HepG2 (cell line): ENCODE results near the gene MPP3. TPM values are rescaled to one million over a fixed set of nuclear protein-coding genes. Genes with fewer than 3 reads are reported as not detected.

Experiments
- ATAC-seq: fragments of 200-7000 bp; cut with Tn5 transposase; 3 replicates; pipeline ENCODE4 v1.9.1; 2020; ENCODE audit warnings: mild to moderate bottlenecking, moderate library complexity
- BruUV-seq: library from RNA; stranded (reverse); fragments of 400-500 nt; replicated peaks from 2 replicates; lab custom pipeline; 2021; lab: Mats Ljungman, UMichigan
- CTCF ChIA-PET: fragments of 300-600 bp; formaldehyde crosslinking; extraction: SDS; loops from one replicate; lab custom pipeline; 2021; ENCODE audit warnings: low total read pairs, inconsistent platforms, low intra/inter-chr PET ratio; lab: Yijun Ruan, JAX
- POLR2A ChIA-PET: fragments of 350-600 bp; sonication (Branson Sonifier 250); formaldehyde crosslinking; loops from one replicate; lab custom pipeline; 2020; ENCODE audit warnings: antibody characterized with exemption, inconsistent platforms; lab: Yijun Ruan, JAX
- DNase-seq: peaks from one replicate; pipeline ENCODE4 v3.0.0-alpha.2; 2015; ENCODE audit warnings: low spot score
- FAIRE-seq: peaks from 3 replicates; lab custom pipeline; 2011; peaks lifted over from hg19 to GRCh38; lab: Jason Lieb, UNC
- H2AFZ ChIP-seq: one replicate; pipeline ENCODE4 v1.6.1; 2011; ENCODE audit warnings: low read length, inconsistent platforms
- H3K27ac ChIP-seq: fragments of 300-600 bp; 3 replicates; pipeline ENCODE4 v1.8.0; 2011; ENCODE audit warnings: mixed run types, mild to moderate bottlenecking, mixed read lengths, low read length, inconsistent platforms; ENCODE audit not compliant: insufficient read depth; ENCODE audit errors: extremely low read length
- H3K27me3 ChIP-seq, 2 experiments: fragments of 200-600 bp in 1 of 2; 2 replicates in 1 of 2; 3 replicates in 1 of 2; pipeline versions ENCODE4 v1.6.0 to v1.8.0; 2011; ENCODE audit warnings: low read length in 2 of 2, mild to moderate bottlenecking in 2 of 2, moderate library complexity in 2 of 2, inconsistent platforms in 1 of 2; ENCODE audit not compliant: insufficient read depth in 2 of 2, control insufficient read depth in 1 of 2
- H3K36me3 ChIP-seq, 2 experiments: fragments of 200-600 bp in 1 of 2; replicated peaks in 1 of 2; 2 replicates in 1 of 2; 3 replicates in 1 of 2; pipeline versions ENCODE4 v1.5.1 to v1.8.0; 2011; ENCODE audit warnings: low read length in 2 of 2, inconsistent platforms in 1 of 2; ENCODE audit not compliant: insufficient read depth in 2 of 2, control insufficient read depth in 1 of 2
- H3K4me1 ChIP-seq: 2 replicates; pipeline ENCODE4 v1.5.1; 2012; ENCODE audit warnings: low read length, inconsistent platforms; ENCODE audit not compliant: insufficient read depth
- H3K4me2 ChIP-seq: 2 replicates; pipeline ENCODE4 v1.6.0; 2011; ENCODE audit warnings: low read depth, low read length, inconsistent platforms
- H3K4me3 ChIP-seq, 3 experiments: fragments of 200-600 bp in 1 of 3; sonication (generic), shearing (Covaris generic) in 1 of 3; replicated peaks in 1 of 3; 2 replicates each; pipeline ENCODE4 v1.5.1; 2011 to 2016; ENCODE audit warnings: low read length in 3 of 3, inconsistent platforms in 2 of 3, low read depth in 2 of 3, mild to moderate bottlenecking in 2 of 3, control low read depth in 1 of 3, mixed read lengths in 1 of 3; ENCODE audit not compliant: insufficient read depth in 1 of 3
- H3K79me2 ChIP-seq: one replicate; pipeline ENCODE4 v1.6.1; 2011; ENCODE audit warnings: low read length, inconsistent platforms; ENCODE audit not compliant: insufficient read depth
- H3K9ac ChIP-seq: 2 replicates; pipeline ENCODE4 v1.6.0; 2011; ENCODE audit warnings: mild to moderate bottlenecking, low read depth, low read length, inconsistent platforms; ENCODE audit not compliant: insufficient read depth
- H3K9me3 ChIP-seq: 2 replicates; pipeline ENCODE4 v1.5.1; 2012; ENCODE audit warnings: mild to moderate bottlenecking, low read length
- H4K20me1 ChIP-seq: 2 replicates; pipeline ENCODE4 v1.6.0; 2011; ENCODE audit warnings: inconsistent platforms, mild to moderate bottlenecking, low read length, moderate library complexity; ENCODE audit not compliant: insufficient read depth
- FOXO1 ChIP-seq: sonication (generic); formaldehyde crosslinking; IDR thresholded peaks from 2 replicates; pipeline ENCODE4 v1.4.0; 2020; ENCODE audit warnings: missing genetic modification reagents
- HNF1B ChIP-seq: sonication (generic); formaldehyde crosslinking; IDR thresholded peaks from 2 replicates; pipeline ENCODE4 v1.5.1; 2020; ENCODE audit warnings: mild to moderate bottlenecking, moderate library complexity, missing genetic modification reagents
- HNF4A ChIP-seq: sonication (generic); formaldehyde crosslinking; IDR thresholded peaks from 2 replicates; pipeline ENCODE4 v1.4.0; 2020; ENCODE audit warnings: missing genetic modification reagents
- HOMEZ ChIP-seq: IDR thresholded peaks from 2 replicates; pipeline ENCODE4 v1.6.1; 2016; ENCODE audit warnings: low read depth
- PATZ1 ChIP-seq: sonication (generic); formaldehyde crosslinking; IDR thresholded peaks from 2 replicates; pipeline ENCODE4 v1.4.0; 2020; ENCODE audit warnings: missing genetic modification reagents
- RFXANK ChIP-seq: IDR thresholded peaks from 2 replicates; pipeline ENCODE4 v1.6.1; 2016
- SOX13 ChIP-seq, 3 experiments: fragments of 450-650 bp in 1 of 3; sonication (generic) in 1 of 3; formaldehyde crosslinking in 1 of 3; IDR thresholded peaks in 2 of 3; conservative IDR thresholded peaks in 1 of 3; 2 replicates each; pipeline versions ENCODE4 v1.5.0 to v1.6.1; 2016 to 2020; ENCODE audit warnings: antibody characterized with exemption in 1 of 3, mild to moderate bottlenecking in 1 of 3, missing compliant biosample characterization in 1 of 3, missing genetic modification reagents in 1 of 3, moderate library complexity in 1 of 3
- ZNF232 ChIP-seq: sonication (generic); formaldehyde crosslinking; IDR thresholded peaks from 2 replicates; pipeline ENCODE4 v1.4.0; 2020; ENCODE audit warnings: missing genetic modification reagents, borderline replicate concordance
- WGBS: methylation state at CpG from one replicate; pipeline ENCODE4 v1.1.6; 2017; ENCODE audit warnings: low lambda C conversion rate; 5-methylcytosine and 5-hydroxymethylcytosine counted together
- in situ Hi-C: cut with HindIII; loops from 2 replicates; pipeline ENCODE4 v1.10.0; 2017; ENCODE audit warnings: low pct_unique_long_range_greater_than_20kb; ENCODE audit not compliant: extremely low pct_ligation_motif_present
- intact Hi-C: fragments of 100-400 bp; cut with micrococcal nuclease; formaldehyde crosslinking; loops from one replicate; pipeline ENCODE4 v1.10.0; 2022; ENCODE audit not compliant: unreplicated experiment
- polyA plus RNA-seq, 8 experiments: library from polyadenylated mRNA; depleted of rRNA in 3 of 8; stranded (reverse) in 7 of 8; unstranded in 1 of 8; fragments of >200 nt; fragmentation: Illumina TruSeq in 4 of 8; extraction: Trizol in 4 of 8; gene quantifications; 2 replicates each; pipeline versions ENCODE4 v1.2.1 to v1.2.3, GENCODE V29; 2011 to 2016; ENCODE audit warnings: low read depth in 4 of 8, missing spikeins in 1 of 8, mixed read lengths in 1 of 8; ENCODE audit not compliant: insufficient read depth in 1 of 8
- total RNA-seq, 5 experiments: library from RNA; depleted of rRNA; stranded (reverse); fragments of >200 nt; fragmentation: Illumina TruSeq; extraction: Trizol; gene quantifications; 2 replicates each; pipeline ENCODE4 v1.2.3, GENCODE V29; 2016; ENCODE audit warnings: low read depth in 1 of 5
- TF ChIP-seq, protein P1 (sequence below): sonication (generic); formaldehyde crosslinking; IDR thresholded peaks from 2 replicates; pipeline ENCODE4 v1.4.0; 2020; ENCODE audit warnings: low read depth, mild to moderate bottlenecking, missing genetic modification reagents

Gene MPP3
- total and polyA plus RNA-seq, 2 of the 13 experiments (the other 11 are each of a cell fraction or from before 2014, with no cell fraction given), result 0.91 to 1.8 TPM

DNA sequence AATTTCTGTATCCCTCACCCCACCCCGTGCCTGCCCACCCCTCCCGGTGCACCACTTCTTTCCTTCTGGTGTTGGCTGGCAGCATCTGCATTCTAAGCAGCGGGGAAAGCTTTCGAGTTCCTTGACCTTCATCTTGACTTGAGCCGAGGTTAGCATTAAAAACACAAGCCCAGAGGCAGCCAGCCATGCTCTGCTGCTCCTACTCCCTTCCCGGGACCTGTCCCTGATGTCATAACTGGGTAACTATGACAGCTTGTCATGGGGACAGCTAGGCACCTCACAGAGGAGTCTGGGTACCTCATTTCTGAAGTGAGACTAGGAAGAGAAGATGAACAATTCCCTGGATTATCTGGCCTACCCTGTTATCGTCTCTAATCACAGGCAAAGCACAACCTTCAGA lies 52.8 kb downstream of the MPP3 start, which contains the start of gene CFAP97D1:
Gene CFAP97D1, plus strand, starts transcription at position 301 of the 400 bp plus-strand sequence. Its CDS starts 28 bp downstream, at position 329.
- ATAC-seq, result no peak
- H3K79me2 ChIP-seq, result peaks cover 20% of the 10 kb centered on the region
- H3K9me3 ChIP-seq, result no peaks in the 10 kb centered on the region
- H3K9ac ChIP-seq, result peak within 1 kb of the TSS; percentile 100
- no peak for DNase-seq
- H4K20me1 ChIP-seq, result no peaks in the 10 kb centered on the region
- 22% methylated on average over 7 of the region's 7 CpGs for WGBS
- peak within 1 kb of the TSS; percentile 95 for H3K27ac ChIP-seq
- ChIA-PET CTCF (interaction anchor here (0.6 kb wide), 1 partner anchor 14 kb away, joined by 3 read pairs; no protein-coding TSS in a partner anchor), POLR2A (no interaction called here)
- no peak within 1 kb of the TSS for H2AFZ ChIP-seq
- in situ Hi-C loops, result no loop called here
- H3K36me3 ChIP-seq, result peaks cover 2 to 12% of the 10 kb centered on the region in 2 experiments
- intact Hi-C loops, result no loop called here
- FAIRE-seq, result peak; percentile 23
- no TSS peak for BruUV-seq
- no peak for TF ChIP-seq FOXO1 (CRISPR knock-in tag)
- TF ChIP-seq, protein P1, sequence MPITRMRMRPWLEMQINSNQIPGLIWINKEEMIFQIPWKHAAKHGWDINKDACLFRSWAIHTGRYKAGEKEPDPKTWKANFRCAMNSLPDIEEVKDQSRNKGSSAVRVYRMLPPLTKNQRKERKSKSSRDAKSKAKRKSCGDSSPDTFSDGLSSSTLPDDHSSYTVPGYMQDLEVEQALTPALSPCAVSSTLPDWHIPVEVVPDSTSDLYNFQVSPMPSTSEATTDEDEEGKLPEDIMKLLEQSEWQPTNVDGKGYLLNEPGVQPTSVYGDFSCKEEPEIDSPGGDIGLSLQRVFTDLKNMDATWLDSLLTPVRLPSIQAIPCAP (CRISPR knock-in tag), result no peak
- TF ChIP-seq HNF1B (CRISPR knock-in tag), result no peak
- no peak for TF ChIP-seq SOX13 (IDR thresholded peaks at IDR 0.05)
- peak in 1 of 2 experiments; percentile 46; a peak in 1 of 4 replicates for TF ChIP-seq SOX13 (CRISPR knock-in tag; conservative IDR thresholded peaks at IDR 0.05 in 1 of 2, IDR thresholded peaks at IDR 0.05 in 1 of 2)
- no peak for TF ChIP-seq HOMEZ (CRISPR knock-in tag)
- peak; percentile 45 for TF ChIP-seq HNF4A (CRISPR knock-in tag)
- no peak for TF ChIP-seq ZNF232 (CRISPR knock-in tag)
- TF ChIP-seq RFXANK (CRISPR knock-in tag), result no peak
- no peak for TF ChIP-seq PATZ1
- TF ChIP-seq, all 625 proteins: peak for 2
- Histone ChIP-seq H3K4me2 (peak within 1 kb of the TSS; percentile 97), H3K4me3 (peak within 1 kb of the TSS; percentile 75 to 93 (median 91)), H3K4me1 (peaks cover 68% of the 10 kb centered on the region), H3K27me3 (peaks cover 0 to 44% of the 10 kb centered on the region in 2 experiments; a peak in 3 of 5 replicates)
